GM10266 (cell line): ENCODE data around the gene KRTAP5-5.
"Not testable (repeated sequence)": the region's sequence is repeated elsewhere in the genome, so short reads cannot be mapped to it uniquely, and the experiment has no call there.

ENCODE experiments used
- DNase-seq: peaks from one replicate; pipeline ENCODE4 v3.0.0; 2012; ENCODE audit errors: extremely low spot score
- CTCF ChIP-seq: IDR thresholded peaks from 2 replicates; pipeline ENCODE4 v1.5.1; 2012; ENCODE audit warnings: mild to moderate bottlenecking, low read depth; ENCODE audit not compliant: control insufficient read depth, insufficient read depth; ENCODE audit errors: missing control alignments

KRTAP5-5 gene

GRCh38 chr11:1668911-1669473, 39.4 kb downstream of the KRTAP5-5 start:
- TF ChIP-seq CTCF = no peak
- no peak for DNase-seq

GRCh38 chr11:1669546-1670218, 40.1 kb downstream of the KRTAP5-5 start:
- TF ChIP-seq CTCF = no peak
- DNase-seq = no peak

GRCh38 chr11:1670457-1670856, 40.9 kb downstream of the KRTAP5-5 start:
- DNase-seq = not testable (repeated sequence)

GRCh38 chr11:1670905-1671371, 41.4 kb downstream of the KRTAP5-5 start:
- no peak for DNase-seq
- no peak for TF ChIP-seq CTCF

- DNase-seq = no peak
- TF ChIP-seq CTCF = no peak
Observed at GRCh38 chr11:1671658-1672057, 42.1 kb downstream of the KRTAP5-5 start.

- no peak for TF ChIP-seq CTCF
- DNase-seq = no peak
Observed at GRCh38 chr11:1672613-1673350, 43.2 kb downstream of the KRTAP5-5 start.

GRCh38 chr11:1673446-1674172, 44.0 kb downstream of the KRTAP5-5 start:
- no peak for TF ChIP-seq CTCF
- DNase-seq = no peak
